Measurements from ENCODE around the gene ADM2.
A peak's percentile ranks its signal among the peaks of the same experiment; 100 is the strongest.

The ADM2 gene

DNA sequence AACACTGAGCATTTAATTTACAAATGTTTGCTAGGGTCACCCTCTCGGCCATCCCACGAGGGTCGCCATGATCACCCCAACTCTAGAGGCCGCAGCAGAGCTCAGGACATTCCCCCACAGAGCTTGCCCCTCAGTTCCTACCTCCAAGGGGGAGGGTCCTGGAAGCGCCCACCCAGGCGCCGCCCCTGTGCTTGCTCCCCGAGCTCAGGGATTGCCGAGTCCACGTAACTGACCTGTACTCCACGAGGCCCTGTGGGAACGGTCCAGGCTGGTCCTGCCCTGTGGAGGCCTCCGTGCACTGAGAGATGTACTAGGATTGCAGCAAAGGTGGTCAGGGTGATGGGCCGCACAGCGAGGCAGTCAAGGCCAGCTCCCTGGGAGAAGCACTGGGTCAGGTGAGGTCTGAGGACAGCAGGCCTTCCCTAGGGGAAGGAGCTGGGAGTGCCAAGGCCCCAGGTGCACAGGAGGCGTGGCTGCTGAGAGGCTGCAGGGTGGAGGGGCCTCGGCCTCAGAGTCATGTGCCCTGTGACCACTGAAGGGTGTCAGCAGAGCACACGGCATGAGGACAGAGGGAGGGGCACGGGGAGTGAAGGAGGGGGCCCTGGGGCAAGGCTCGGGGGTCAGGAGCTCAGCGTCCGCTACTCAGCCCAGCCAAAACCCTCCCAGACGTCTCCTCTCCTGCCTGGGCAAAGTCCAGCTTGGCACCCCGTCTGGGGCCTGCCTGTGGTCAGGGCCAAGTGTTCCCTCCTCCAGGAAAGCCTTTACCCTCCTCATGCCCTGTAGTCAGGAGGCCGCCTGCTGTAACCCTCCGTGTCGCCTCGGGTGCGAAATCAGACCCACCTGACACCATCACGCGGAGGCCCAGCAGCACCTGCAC lies 2.9 kb downstream of the ADM2 start:
- DNase-seq (ENCODE audit: low read depth in 2 of 2) = no peak

DNA sequence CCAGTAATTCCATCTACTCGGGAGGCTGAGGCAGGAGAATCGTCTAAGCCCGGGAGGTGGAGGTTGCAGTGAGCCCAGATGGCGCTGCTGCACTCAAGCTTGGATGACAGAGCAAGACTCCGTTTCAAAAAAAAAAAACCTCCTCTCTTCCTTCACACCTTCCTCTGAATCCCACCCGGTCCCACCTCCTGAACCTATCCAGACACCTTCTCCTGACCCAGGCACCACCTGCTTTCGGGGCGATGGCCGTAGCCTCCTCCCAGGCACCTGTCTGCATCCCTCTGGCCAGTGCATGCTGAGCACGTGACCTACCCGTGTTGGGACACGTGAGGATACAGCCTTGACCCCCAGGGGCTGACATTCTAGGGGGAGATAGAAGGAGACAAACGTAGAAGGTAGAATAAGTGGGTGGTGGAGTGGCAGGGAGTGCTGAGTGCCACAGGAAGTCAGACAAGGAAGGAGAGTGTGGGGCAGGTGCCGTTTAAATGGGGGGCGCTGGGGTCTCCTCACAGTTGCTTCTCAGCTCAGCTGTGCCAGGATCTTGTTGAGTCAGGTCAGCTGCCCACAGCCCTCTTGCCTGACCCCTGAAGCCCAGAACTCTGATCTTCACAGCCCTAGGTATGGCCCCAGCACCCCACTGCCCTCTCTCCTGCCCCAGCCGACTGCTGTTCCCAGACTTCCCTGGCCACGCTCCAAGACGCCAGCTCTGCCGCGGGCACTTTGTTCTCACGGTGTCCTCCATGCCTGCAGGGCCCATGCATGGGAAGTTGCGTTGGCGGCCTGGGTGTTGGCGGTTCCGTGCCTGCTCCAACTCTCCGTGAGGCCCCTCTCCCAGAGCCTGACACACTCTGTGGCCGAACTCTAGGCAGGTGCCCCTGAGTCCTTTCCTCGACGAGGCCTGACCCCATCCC lies 4.1 kb downstream of the ADM2 start:
- no peak for DNase-seq (ENCODE audit: low read depth in 2 of 2)

- no peak for DNase-seq (ENCODE audit: low read depth in 2 of 2)
These were observed 5.4 kb downstream of the ADM2 start, which contains the start of gene MIOX for GRCh38 chr22:50486561-50487289. TSS of gene MIOX (plus strand) at chr22:50486859. CDS start at chr22:50486898, 39 bp downstream.

GRCh38 chr22:50487290-50488005 lies 6.1 kb downstream of the ADM2 start:
- no peak for DNase-seq (ENCODE audit: low read depth in 2 of 2)

GRCh38 chr22:50488006-50488677 lies 6.8 kb downstream of the ADM2 start:
- no peak for DNase-seq (ENCODE audit: low read depth in 2 of 2)

GRCh38 chr22:50488886-50489285 lies 7.5 kb downstream of the ADM2 start:
- DNase-seq (ENCODE audit: low read depth in 2 of 2) = no peak

DNA sequence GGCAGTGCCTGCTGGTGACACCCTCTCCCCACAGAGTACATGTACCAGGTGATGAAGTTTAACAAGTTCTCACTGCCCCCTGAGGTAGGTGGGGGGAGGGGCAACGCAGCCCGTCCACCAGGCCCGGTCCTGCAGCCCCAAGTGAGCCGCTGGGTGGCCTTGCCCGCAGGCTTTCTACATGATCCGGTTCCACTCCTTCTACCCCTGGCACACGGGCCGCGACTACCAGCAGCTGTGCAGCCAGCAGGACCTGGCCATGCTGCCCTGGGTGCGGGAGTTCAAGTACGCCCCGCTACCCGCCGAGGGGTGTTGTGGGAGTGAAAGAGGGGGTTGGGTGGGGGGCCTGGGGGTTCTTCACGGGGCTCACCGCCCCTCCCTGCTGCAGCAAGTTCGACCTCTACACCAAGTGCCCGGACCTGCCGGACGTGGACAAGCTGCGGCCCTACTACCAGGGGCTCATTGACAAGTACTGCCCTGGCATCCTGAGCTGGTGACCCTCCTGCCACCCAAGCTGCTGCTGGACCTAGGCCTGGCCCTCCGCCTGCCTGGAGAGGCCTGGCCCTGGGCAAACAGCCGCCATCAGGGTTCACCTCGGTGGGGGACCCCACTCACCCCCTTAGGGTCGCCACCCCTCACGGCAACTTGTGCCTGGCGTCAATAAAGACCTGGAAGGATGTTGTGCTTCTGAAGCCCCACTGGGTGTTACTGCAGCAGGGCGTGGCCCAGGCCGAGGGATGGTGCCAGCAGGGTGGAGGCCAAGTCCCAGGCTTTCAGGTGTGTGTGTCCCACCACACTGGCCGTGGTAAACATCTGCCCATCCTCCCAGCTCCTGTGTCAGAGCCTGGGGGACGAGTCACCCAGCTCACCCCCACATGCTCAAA lies 8.3 kb downstream of the ADM2 start:
- no peak for DNase-seq (ENCODE audit: low read depth in 2 of 2)

DNA sequence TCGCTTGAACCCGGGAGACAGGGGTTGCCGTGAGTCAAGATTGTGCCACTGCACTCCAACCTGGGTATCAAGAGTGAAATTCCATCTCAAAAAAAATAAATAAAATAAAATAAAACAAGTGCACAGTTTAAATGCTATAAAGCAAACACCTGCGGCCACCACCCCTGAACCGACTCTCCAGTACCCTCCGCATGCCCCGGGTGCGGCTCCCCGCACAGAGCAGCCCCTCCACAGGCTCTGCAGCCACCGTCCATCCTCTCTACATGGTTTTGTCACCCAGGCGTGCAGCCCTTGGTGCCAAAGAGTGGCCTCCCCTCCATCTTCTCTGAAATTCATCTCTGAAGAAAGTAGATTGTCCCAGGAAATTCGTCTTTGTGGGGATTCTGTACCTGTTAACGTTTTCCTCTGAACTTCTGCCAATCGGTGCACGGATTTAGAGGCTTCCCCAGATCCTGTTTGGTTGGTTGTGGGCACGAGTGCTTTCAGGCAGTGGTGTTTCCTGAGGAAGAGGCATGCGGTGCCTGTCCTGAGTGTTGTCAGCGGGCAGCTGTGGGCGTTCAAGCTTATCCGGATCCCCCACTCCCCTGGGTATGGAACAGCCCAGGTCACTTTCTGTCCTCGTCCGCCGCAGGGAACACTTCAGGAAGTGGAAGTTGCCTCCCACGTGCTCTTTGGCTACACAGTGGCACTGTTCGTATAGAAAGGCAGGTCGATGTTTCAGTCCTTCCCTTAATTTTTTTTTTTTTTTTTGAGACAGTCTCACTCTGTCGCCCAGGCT lies 9.4 kb downstream of the ADM2 start:
- DNase-seq (ENCODE audit: low read depth in 2 of 2) = no peak

- DNase-seq (ENCODE audit: low read depth in 2 of 2) = no peak
These were observed 15.8 kb downstream of the ADM2 start for GRCh38 chr22:50497093-50497492.

DNA sequence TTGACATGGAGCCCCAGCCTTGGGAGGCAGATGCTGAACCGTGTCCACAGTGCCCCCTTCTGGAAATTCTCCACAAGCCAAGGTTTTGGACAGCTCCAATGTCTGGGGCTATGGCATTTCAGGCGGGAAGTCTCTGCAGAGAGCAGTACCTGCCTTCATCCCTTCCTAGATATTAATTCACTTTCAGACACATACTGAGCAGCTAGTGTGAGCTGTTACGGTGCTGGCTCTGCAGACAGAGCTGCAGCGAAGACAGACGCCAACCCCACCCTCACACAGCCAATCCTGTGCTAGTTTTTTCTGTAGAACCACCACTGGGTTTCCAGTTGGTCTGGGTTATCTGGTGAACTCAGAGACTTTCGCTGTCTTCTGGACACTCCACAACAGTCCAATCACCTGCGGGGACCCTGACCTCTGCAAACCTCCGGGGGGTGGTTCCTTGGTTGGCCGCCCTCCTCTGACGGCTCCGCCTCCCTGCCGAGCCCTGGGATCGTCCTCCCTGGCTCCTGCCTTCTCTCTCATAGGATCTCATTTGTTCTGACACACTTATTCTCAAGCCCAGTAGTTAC lies 17.1 kb downstream of the ADM2 start:
- peak; percentile 32 to 52 for DNase-seq (ENCODE audit: low read depth in 2 of 2)

GRCh38 chr22:50500452-50500851 lies 19.1 kb downstream of the ADM2 start:
- DNase-seq (ENCODE audit: low read depth in 2 of 2) = no peak

DNA sequence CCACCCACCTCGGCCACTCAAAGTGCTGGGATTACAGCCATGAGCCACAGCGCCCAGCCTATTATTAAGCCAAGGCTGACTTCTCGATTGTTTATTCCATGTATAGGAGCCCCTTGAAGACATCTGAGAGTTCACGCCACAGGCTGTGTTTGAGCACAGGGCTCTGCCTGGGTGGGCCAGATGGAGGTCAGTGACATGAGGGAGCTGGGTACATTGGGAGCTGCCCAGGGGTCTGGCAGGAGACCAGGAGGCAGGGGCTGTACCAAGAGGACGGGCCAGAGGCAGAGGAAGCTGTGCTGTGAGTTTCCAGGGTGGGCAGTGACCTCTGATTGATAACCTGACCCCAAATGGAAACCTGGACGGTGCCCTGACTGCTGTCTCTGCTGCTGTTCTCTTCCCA lies 20.8 kb downstream of the ADM2 start:
- DNase-seq (ENCODE audit: low read depth in 2 of 2) = no peak

- DNase-seq (ENCODE audit: low read depth in 2 of 2) = no peak
These were observed 21.5 kb downstream of the ADM2 start for GRCh38 chr22:50502628-50503474.

- DNase-seq (ENCODE audit: low read depth in 2 of 2) = no peak
These were observed 22.3 kb downstream of the ADM2 start for GRCh38 chr22:50503475-50504145.

- DNase-seq (ENCODE audit: low read depth in 2 of 2) = no peak
These were observed 23.2 kb downstream of the ADM2 start for GRCh38 chr22:50504369-50505211.

DNA sequence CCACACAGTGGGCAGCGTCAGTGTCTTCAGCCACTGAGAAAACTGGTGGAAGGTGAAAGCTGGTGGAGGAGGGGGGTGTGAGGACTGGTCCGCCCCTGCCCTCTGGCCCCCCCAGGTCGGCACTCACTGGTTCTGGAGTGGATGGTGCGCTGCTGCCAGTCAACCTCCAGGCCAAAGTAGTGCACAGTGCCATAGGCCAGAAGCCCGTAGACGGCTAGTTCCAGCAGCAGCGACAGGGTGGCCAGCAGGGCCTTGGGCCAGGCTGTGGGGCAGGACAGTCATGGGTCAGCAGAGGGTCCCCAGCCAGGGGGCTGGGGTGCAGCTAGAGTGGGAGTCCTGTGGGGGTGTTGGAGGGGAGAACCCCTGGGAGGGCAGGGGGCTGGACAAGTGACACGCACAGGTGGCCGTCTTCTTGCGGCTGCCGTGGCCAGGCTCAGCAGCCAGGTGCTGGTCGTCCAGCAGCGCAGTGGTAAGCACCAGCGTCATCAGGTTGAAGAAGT lies 24.0 kb downstream of the ADM2 start:
- DNase-seq (ENCODE audit: low read depth in 2 of 2) = no peak
